ENCODE measurements around the gene FKBP5. TPM values are rescaled to one million over a fixed set of nuclear protein-coding genes. Genes with fewer than 3 reads are reported as not detected.

The FKBP5 gene
- total and polyA plus RNA-seq, 10 of the 15 experiments (the other 5 are each of a cell fraction or from before 2014, with no cell fraction given) = 29.0 to 123 (median 62.3) TPM

- H3K4me3 ChIP-seq = no peak overlapping the region
- TF ChIP-seq ETV6 (conservative IDR thresholded peaks at IDR 0.05 in 1 of 2, IDR thresholded peaks at IDR 0.05 in 1 of 2; ENCODE audit: borderline replicate concordance in 1 of 2, low read depth in 1 of 2) = no peak
- TF ChIP-seq ZNF592 (IDR thresholded peaks at IDR 0.05) = no peak
- no peak for TF ChIP-seq NRF1 (conservative IDR thresholded peaks at IDR 0.05; ENCODE audit: low read depth, low read length)
- in situ Hi-C loops (cut with MboI) (no loop called here), intact Hi-C loops (cut with micrococcal nuclease; ENCODE audit: unreplicated experiment) (no loop called here)
- ChIA-PET CTCF (interaction anchor here (2.0 kb wide), 1 partner anchor 11 kb away, joined by 9 read pairs; no protein-coding TSS in a partner anchor), SMC1A (ENCODE audit: uncharacterized antibody, unreplicated experiment) (no interaction called here), POLR2A (no interaction called here), RAD21 (ENCODE audit: unreplicated experiment) (no interaction called here)
- no peaks in the 10 kb centered on the region for H4K20me1 ChIP-seq (ENCODE audit: control insufficient read depth, insufficient read depth)
- H3K9me3 ChIP-seq (replicated peaks; ENCODE audit: control insufficient read depth, insufficient read depth, low read length) = no peaks in the 10 kb centered on the region
- no peak overlapping the region for H3K9ac ChIP-seq (ENCODE audit: control insufficient read depth, insufficient read depth, low read length)
- ATAC-seq = no peak
- H3K36me3 ChIP-seq (ENCODE audit: control insufficient read depth in 2 of 2, insufficient read depth in 2 of 2, low read length in 1 of 2) = no peaks in the 10 kb centered on the region
- WGBS (ENCODE audit: insufficient coverage, insufficient replicate concordance, low lambda C conversion rate, missing lambda C conversion rate) = 32% methylated on average over 6 of the region's 6 CpGs
- no peak for FAIRE-seq
- no peak overlapping the region for H2AFZ ChIP-seq (ENCODE audit: control insufficient read depth, low read depth, low read length)
- no peaks in the 10 kb centered on the region for H3K79me2 ChIP-seq (ENCODE audit: control insufficient read depth, insufficient read depth, low read length)
- no peak for DNase-seq (ENCODE audit: low read depth, low spot score)
- H3K4me1 ChIP-seq (ENCODE audit: control insufficient read depth, insufficient read depth, low read length) = no peaks in the 10 kb centered on the region
- no peak overlapping the region for H3K27ac ChIP-seq (ENCODE audit: control insufficient read depth, insufficient read depth)
- no peak overlapping the region for H3K4me2 ChIP-seq (ENCODE audit: control insufficient read depth, insufficient read depth)
- no peaks in the 10 kb centered on the region for H3K27me3 ChIP-seq (replicated peaks in 1 of 2; ENCODE audit: control insufficient read depth in 2 of 2, insufficient read depth in 2 of 2, low read length in 1 of 2)
- BruUV-seq (replicated peaks) = no TSS peak
Observed at GRCh38 chr6:35533981-35534380, 154.7 kb downstream of the FKBP5 start.

All from GM12878 (cell line).